HEK293T (cell line): ENCODE results near the gene SAMHD1.

Experiments
- FOXA1 ChIP-seq: fragments of 450-650 bp; IDR thresholded peaks from 2 replicates; pipeline ENCODE4 v1.6.1; 2016; ENCODE audit warnings: mild to moderate bottlenecking
- SP1 ChIP-seq: fragments of 450-650 bp; IDR thresholded peaks from 2 replicates; pipeline ENCODE4 v1.6.1; 2017
- SUZ12 ChIP-seq: fragments of 450-650 bp; IDR thresholded peaks from 2 replicates; pipeline ENCODE4 v1.6.1; 2016; ENCODE audit warnings: mild to moderate bottlenecking
- ZNF384 ChIP-seq: fragments of 450-650 bp; IDR thresholded peaks from 2 replicates; pipeline ENCODE4 v1.6.1; 2016

DNA sequence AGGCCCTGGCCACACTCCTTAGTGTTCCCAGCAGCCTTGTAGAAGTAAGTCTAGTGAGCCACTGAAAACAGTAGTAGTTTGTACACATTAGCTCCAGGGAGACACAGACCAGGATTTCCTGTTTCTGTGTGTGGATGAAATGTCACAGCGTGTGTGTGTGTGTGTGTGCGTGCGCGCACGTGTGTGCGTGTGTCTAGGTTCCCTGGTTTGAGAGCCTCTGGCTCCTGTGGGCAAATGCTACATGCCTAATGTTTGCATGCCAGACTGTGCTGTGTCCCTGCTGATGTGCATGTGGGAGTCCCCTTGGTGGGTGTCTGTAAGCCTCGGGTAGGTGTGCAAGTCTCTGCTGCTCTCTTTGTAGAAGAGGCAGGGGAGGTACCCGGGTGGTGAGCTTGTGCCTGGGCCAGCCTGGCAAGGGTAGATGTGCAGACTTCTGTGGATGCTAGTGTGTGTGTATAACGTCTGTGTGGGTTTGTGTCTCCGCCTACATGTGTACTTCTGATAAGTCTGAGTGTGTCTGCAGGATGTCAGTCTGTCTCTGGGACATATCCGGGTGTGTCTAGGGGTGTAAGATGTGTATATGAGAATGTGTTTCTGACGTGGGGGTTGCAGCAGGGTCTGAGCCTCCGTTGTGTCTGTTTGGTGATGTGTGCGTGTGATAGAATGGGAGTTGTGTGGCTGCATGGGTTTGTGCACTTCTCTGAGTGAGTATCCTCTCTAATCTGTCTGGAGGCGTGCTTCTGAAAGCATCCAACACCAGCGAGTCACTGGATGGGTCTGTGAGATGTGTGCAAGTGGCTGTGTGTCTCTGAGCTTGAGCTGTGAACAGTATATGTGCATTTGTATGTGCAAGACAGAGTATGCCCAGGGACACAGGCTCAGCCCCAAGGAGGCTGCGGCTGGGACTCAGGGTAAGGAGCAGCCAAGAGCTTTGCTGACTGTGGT lies 94.5 kb downstream of the SAMHD1 start:
- no peak for TF ChIP-seq ZNF384
- no peak for TF ChIP-seq FOXA1
- TF ChIP-seq SUZ12 = no peak
- no peak for TF ChIP-seq SP1
